Measurements from ENCODE around the gene ERP27. TPM values are rescaled to one million over a fixed set of nuclear protein-coding genes. Genes with fewer than 3 reads are reported as not detected.

Gene ERP27
- total RNA-seq, 1 experiment from 2014 or later = not detected

GRCh38 chr12:14964406-14964805, 26.1 kb upstream of the ERP27 start:
- DNase-seq = no peak
- Histone ChIP-seq H3K27me3 (ENCODE audit: control insufficient read depth, insufficient read depth, low read length) (no peaks in the 10 kb centered on the region), H3K36me3 (replicated peaks; ENCODE audit: control insufficient read depth, insufficient read depth, low read length) (no peaks in the 10 kb centered on the region), H3K4me3 (ENCODE audit: insufficient read depth, low read depth, low read length) (no peak overlapping the region)

GRCh38 chr12:14963520-14963919, 25.2 kb upstream of the ERP27 start:
- no peak for DNase-seq
- H3K27me3 ChIP-seq (ENCODE audit: control insufficient read depth, insufficient read depth, low read length) = no peaks in the 10 kb centered on the region
- H3K4me3 ChIP-seq (ENCODE audit: insufficient read depth, low read depth, low read length) = no peak overlapping the region
- H3K36me3 ChIP-seq (replicated peaks; ENCODE audit: control insufficient read depth, insufficient read depth, low read length) = no peaks in the 10 kb centered on the region

- H3K4me3 ChIP-seq (ENCODE audit: insufficient read depth, low read depth, low read length) = no peak overlapping the region
- no peaks in the 10 kb centered on the region for H3K36me3 ChIP-seq (replicated peaks; ENCODE audit: control insufficient read depth, insufficient read depth, low read length)
- no peak for DNase-seq
- H3K27me3 ChIP-seq (ENCODE audit: control insufficient read depth, insufficient read depth, low read length) = no peaks in the 10 kb centered on the region
Observed at GRCh38 chr12:14962797-14963196, 24.5 kb upstream of the ERP27 start.

- no peaks in the 10 kb centered on the region for H3K27me3 ChIP-seq (ENCODE audit: control insufficient read depth, insufficient read depth, low read length)
Observed at GRCh38 chr12:14962153-14962539, 23.8 kb upstream of the ERP27 start.

GRCh38 chr12:14961466-14962152, 23.3 kb upstream of the ERP27 start, which contains the start of gene ARHGDIB:
Gene ARHGDIB, minus strand, starts transcription at chr12:14961601. Its CDS starts 10,889 bp downstream, at chr12:14950712.
- Histone ChIP-seq H3K36me3 (replicated peaks; ENCODE audit: control insufficient read depth, insufficient read depth, low read length) (no peaks in the 10 kb centered on the region), H3K4me3 (ENCODE audit: insufficient read depth, low read depth, low read length) (no peak within 1 kb of the TSS), H3K27me3 (ENCODE audit: control insufficient read depth, insufficient read depth, low read length) (no peaks in the 10 kb centered on the region)
- DNase-seq = no peak

More at GRCh38 chr12:14962153-14962539, 23.8 kb upstream of the ERP27 start:
- Histone ChIP-seq H3K4me3 (ENCODE audit: insufficient read depth, low read depth, low read length) (no peak overlapping the region), H3K36me3 (replicated peaks; ENCODE audit: control insufficient read depth, insufficient read depth, low read length) (no peaks in the 10 kb centered on the region)
- DNase-seq = no peak

GRCh38 chr12:14960548-14961465, 22.5 kb upstream of the ERP27 start:
- H3K4me3 ChIP-seq (ENCODE audit: insufficient read depth, low read depth, low read length) = no peak overlapping the region
- H3K27me3 ChIP-seq (ENCODE audit: control insufficient read depth, insufficient read depth, low read length) = no peaks in the 10 kb centered on the region
- no peaks in the 10 kb centered on the region for H3K36me3 ChIP-seq (replicated peaks; ENCODE audit: control insufficient read depth, insufficient read depth, low read length)
- no peak for DNase-seq

- Histone ChIP-seq H3K36me3 (replicated peaks; ENCODE audit: control insufficient read depth, insufficient read depth, low read length) (no peaks in the 10 kb centered on the region), H3K27me3 (ENCODE audit: control insufficient read depth, insufficient read depth, low read length) (no peaks in the 10 kb centered on the region), H3K4me3 (ENCODE audit: insufficient read depth, low read depth, low read length) (no peak overlapping the region)
- DNase-seq = no peak
Observed at GRCh38 chr12:14959916-14960496, 21.7 kb upstream of the ERP27 start.

GRCh38 chr12:14959463-14959862, 21.1 kb upstream of the ERP27 start:
- H3K27me3 ChIP-seq (ENCODE audit: control insufficient read depth, insufficient read depth, low read length) = no peaks in the 10 kb centered on the region
- no peak overlapping the region for H3K4me3 ChIP-seq (ENCODE audit: insufficient read depth, low read depth, low read length)
- H3K36me3 ChIP-seq (replicated peaks; ENCODE audit: control insufficient read depth, insufficient read depth, low read length) = no peaks in the 10 kb centered on the region
- DNase-seq = no peak

- Histone ChIP-seq H3K4me3 (ENCODE audit: insufficient read depth, low read depth, low read length) (no peak overlapping the region), H3K36me3 (replicated peaks; ENCODE audit: control insufficient read depth, insufficient read depth, low read length) (no peaks in the 10 kb centered on the region), H3K27me3 (ENCODE audit: control insufficient read depth, insufficient read depth, low read length) (no peaks in the 10 kb centered on the region)
- DNase-seq = no peak
Observed at GRCh38 chr12:14959126-14959440, 20.7 kb upstream of the ERP27 start.

GRCh38 chr12:14958361-14959125, 20.2 kb upstream of the ERP27 start:
- H3K4me3 ChIP-seq (ENCODE audit: insufficient read depth, low read depth, low read length) = no peak overlapping the region
- DNase-seq = no peak
- H3K36me3 ChIP-seq (replicated peaks; ENCODE audit: control insufficient read depth, insufficient read depth, low read length) = no peaks in the 10 kb centered on the region
- H3K27me3 ChIP-seq (ENCODE audit: control insufficient read depth, insufficient read depth, low read length) = no peaks in the 10 kb centered on the region

- H3K36me3 ChIP-seq (replicated peaks; ENCODE audit: control insufficient read depth, insufficient read depth, low read length) = no peaks in the 10 kb centered on the region
- no peak overlapping the region for H3K4me3 ChIP-seq (ENCODE audit: insufficient read depth, low read depth, low read length)
- no peaks in the 10 kb centered on the region for H3K27me3 ChIP-seq (ENCODE audit: control insufficient read depth, insufficient read depth, low read length)
- DNase-seq = no peak
Observed at GRCh38 chr12:14957551-14958168, 19.3 kb upstream of the ERP27 start.

GRCh38 chr12:14956905-14957304, 18.6 kb upstream of the ERP27 start:
- Histone ChIP-seq H3K4me3 (ENCODE audit: insufficient read depth, low read depth, low read length) (no peak overlapping the region), H3K36me3 (replicated peaks; ENCODE audit: control insufficient read depth, insufficient read depth, low read length) (no peaks in the 10 kb centered on the region), H3K27me3 (ENCODE audit: control insufficient read depth, insufficient read depth, low read length) (no peaks in the 10 kb centered on the region)
- no peak for DNase-seq

GRCh38 chr12:14956024-14956891, 17.9 kb upstream of the ERP27 start:
- Histone ChIP-seq H3K4me3 (ENCODE audit: insufficient read depth, low read depth, low read length) (no peak overlapping the region), H3K27me3 (ENCODE audit: control insufficient read depth, insufficient read depth, low read length) (no peaks in the 10 kb centered on the region), H3K36me3 (replicated peaks; ENCODE audit: control insufficient read depth, insufficient read depth, low read length) (no peaks in the 10 kb centered on the region)
- DNase-seq = no peak

Measured in H7 (cell line).